Osteoblast (primary cell): ENCODE results near the gene SMARCD2. TPM values are rescaled to one million over a fixed set of nuclear protein-coding genes. Genes with fewer than 3 reads are reported as not detected.

Experiments
- DNase-seq: peaks from one replicate; pipeline ENCODE4 v3.0.0; 2011; ENCODE audit warnings: low spot score, mixed read lengths; ENCODE audit not compliant: insufficient read length; ENCODE audit errors: missing footprints
- H2AFZ ChIP-seq: 2 replicates; pipeline ENCODE4 v1.6.0; 2011; ENCODE audit warnings: mild to moderate bottlenecking, low read length
- H3K27ac ChIP-seq: 2 replicates; pipeline ENCODE4 v1.5.1; 2011; ENCODE audit warnings: mild to moderate bottlenecking, low read depth, low read length, moderate library complexity
- H3K27me3 ChIP-seq: 2 replicates; pipeline ENCODE4 v1.6.0; 2012; ENCODE audit warnings: mild to moderate bottlenecking, control low read depth, inconsistent platforms, low read length, moderate library complexity; ENCODE audit not compliant: insufficient read depth
- H3K36me3 ChIP-seq: 2 replicates; pipeline ENCODE4 v1.5.1; 2011; ENCODE audit warnings: mild to moderate bottlenecking, low read length, control low read depth, moderate library complexity; ENCODE audit not compliant: insufficient read depth
- H3K4me1 ChIP-seq: 2 replicates; pipeline ENCODE4 v1.5.1; 2011; ENCODE audit warnings: mild to moderate bottlenecking, low read length, control low read depth, moderate library complexity; ENCODE audit not compliant: insufficient read depth
- H3K4me2 ChIP-seq: 2 replicates; pipeline ENCODE4 v1.6.0; 2011; ENCODE audit warnings: mild to moderate bottlenecking, low read length; ENCODE audit not compliant: insufficient read depth
- H3K4me3 ChIP-seq: fragments of 200-600 bp; sonication (generic); 3 replicates; pipeline ENCODE4 v1.5.1; 2012; ENCODE audit warnings: mild to moderate bottlenecking, low read length, inconsistent platforms; ENCODE audit not compliant: insufficient read depth
- H3K79me2 ChIP-seq: 2 replicates; pipeline ENCODE4 v1.6.0; 2012; ENCODE audit warnings: mild to moderate bottlenecking, low read length, control low read depth, inconsistent platforms; ENCODE audit not compliant: insufficient read depth
- H3K9me3 ChIP-seq: 2 replicates; pipeline ENCODE4 v1.5.1; 2011; ENCODE audit warnings: low read depth, low read length, control low read depth
- H4K20me1 ChIP-seq: 2 replicates; pipeline ENCODE4 v1.6.0; 2012; ENCODE audit warnings: mild to moderate bottlenecking, low read length, control low read depth; ENCODE audit not compliant: insufficient read depth
- CTCF ChIP-seq: IDR thresholded peaks from 2 replicates; pipeline ENCODE4 v1.5.1; 2011; ENCODE audit warnings: mild to moderate bottlenecking, low read depth, low read length, moderate library complexity; ENCODE audit errors: extremely low read depth
- total RNA-seq: library from RNA; depleted of rRNA; stranded (reverse); fragments of >200 nt; gene quantifications from 2 replicates; pipeline ENCODE4 v1.2.3, GENCODE V29; 2012

Gene SMARCD2
- total RNA-seq, 1 donor: 53.9 TPM

GRCh38 chr17:63855185-63855584 is 12.7 kb upstream of the SMARCD2 start:
- Histone ChIP-seq H4K20me1 (no peaks in the 10 kb centered on the region), H3K4me2 (no peak overlapping the region), H2AFZ (no peak overlapping the region), H3K9me3 (no peaks in the 10 kb centered on the region), H3K27me3 (peaks cover 23% of the 10 kb centered on the region), H3K4me1 (no peaks in the 10 kb centered on the region), H3K27ac (no peak overlapping the region), H3K79me2 (no peaks in the 10 kb centered on the region), H3K4me3 (no peak overlapping the region), H3K36me3 (no peaks in the 10 kb centered on the region)
- TF ChIP-seq CTCF: no peak
- DNase-seq: no peak

- no peaks in the 10 kb centered on the region for H3K79me2 ChIP-seq
- H4K20me1 ChIP-seq: no peaks in the 10 kb centered on the region
- no peak overlapping the region for H3K4me3 ChIP-seq
- no peaks in the 10 kb centered on the region for H3K36me3 ChIP-seq
- no peak for TF ChIP-seq CTCF
- H3K27ac ChIP-seq: no peak overlapping the region
- no peak overlapping the region for H3K4me2 ChIP-seq
- H3K27me3 ChIP-seq: peaks cover 18% of the 10 kb centered on the region
- no peak for DNase-seq
- H3K4me1 ChIP-seq: no peaks in the 10 kb centered on the region
- H2AFZ ChIP-seq: no peak overlapping the region
- H3K9me3 ChIP-seq: no peaks in the 10 kb centered on the region
These were observed 12.2 kb upstream of the SMARCD2 start for GRCh38 chr17:63854709-63855108.

- Histone ChIP-seq H3K36me3 (no peaks in the 10 kb centered on the region), H3K4me3 (no peak overlapping the region), H3K79me2 (no peaks in the 10 kb centered on the region), H3K4me1 (no peaks in the 10 kb centered on the region), H2AFZ (no peak overlapping the region), H4K20me1 (no peaks in the 10 kb centered on the region), H3K27me3 (peaks cover 11% of the 10 kb centered on the region), H3K4me2 (no peak overlapping the region), H3K27ac (no peak overlapping the region), H3K9me3 (no peaks in the 10 kb centered on the region)
- DNase-seq: no peak
- TF ChIP-seq CTCF: no peak
These were observed 10.8 kb upstream of the SMARCD2 start for GRCh38 chr17:63853260-63853659.

GRCh38 chr17:63850401-63850800 is 7.9 kb upstream of the SMARCD2 start:
- H3K27ac ChIP-seq: no peak overlapping the region
- H3K4me1 ChIP-seq: no peaks in the 10 kb centered on the region
- no peak for TF ChIP-seq CTCF
- no peak overlapping the region for H2AFZ ChIP-seq
- H4K20me1 ChIP-seq: no peaks in the 10 kb centered on the region
- H3K27me3 ChIP-seq: peaks cover 11% of the 10 kb centered on the region
- no peaks in the 10 kb centered on the region for H3K79me2 ChIP-seq
- H3K36me3 ChIP-seq: no peaks in the 10 kb centered on the region
- no peak overlapping the region for H3K4me2 ChIP-seq
- DNase-seq: no peak
- no peaks in the 10 kb centered on the region for H3K9me3 ChIP-seq
- no peak overlapping the region for H3K4me3 ChIP-seq
